GM21360 (cell line): ENCODE results near the gene MAPKBP1.

ENCODE experiments used
- ATAC-seq: cut with Tn5 transposase; IDR thresholded peaks from one replicate; pipeline ENCODE4 v1.9.1; 2021; ENCODE audit warnings: mild to moderate bottlenecking, moderate library complexity; ENCODE audit not compliant: unreplicated experiment

The MAPKBP1 gene

DNA sequence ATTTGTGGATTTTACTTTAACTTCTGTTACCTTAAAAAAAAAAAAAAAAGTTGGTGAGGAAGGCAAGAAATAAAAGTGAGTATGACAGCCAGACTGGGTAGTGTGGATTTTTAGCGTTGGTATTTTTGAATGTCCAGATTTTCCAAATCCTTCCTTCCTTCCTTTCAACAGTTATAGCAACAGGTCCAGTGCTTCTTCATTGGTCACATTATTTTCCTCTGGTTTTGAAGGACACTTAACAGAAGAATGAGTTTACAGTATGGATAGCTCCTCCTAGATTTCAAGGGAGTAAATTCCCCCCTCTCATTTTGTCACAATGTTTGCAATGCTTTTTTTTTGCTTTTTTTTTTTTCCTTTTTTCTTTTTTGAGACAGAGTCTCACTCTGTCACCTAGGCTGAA lies 6.4 kb downstream of the MAPKBP1 start:
- ATAC-seq: no peak

DNA sequence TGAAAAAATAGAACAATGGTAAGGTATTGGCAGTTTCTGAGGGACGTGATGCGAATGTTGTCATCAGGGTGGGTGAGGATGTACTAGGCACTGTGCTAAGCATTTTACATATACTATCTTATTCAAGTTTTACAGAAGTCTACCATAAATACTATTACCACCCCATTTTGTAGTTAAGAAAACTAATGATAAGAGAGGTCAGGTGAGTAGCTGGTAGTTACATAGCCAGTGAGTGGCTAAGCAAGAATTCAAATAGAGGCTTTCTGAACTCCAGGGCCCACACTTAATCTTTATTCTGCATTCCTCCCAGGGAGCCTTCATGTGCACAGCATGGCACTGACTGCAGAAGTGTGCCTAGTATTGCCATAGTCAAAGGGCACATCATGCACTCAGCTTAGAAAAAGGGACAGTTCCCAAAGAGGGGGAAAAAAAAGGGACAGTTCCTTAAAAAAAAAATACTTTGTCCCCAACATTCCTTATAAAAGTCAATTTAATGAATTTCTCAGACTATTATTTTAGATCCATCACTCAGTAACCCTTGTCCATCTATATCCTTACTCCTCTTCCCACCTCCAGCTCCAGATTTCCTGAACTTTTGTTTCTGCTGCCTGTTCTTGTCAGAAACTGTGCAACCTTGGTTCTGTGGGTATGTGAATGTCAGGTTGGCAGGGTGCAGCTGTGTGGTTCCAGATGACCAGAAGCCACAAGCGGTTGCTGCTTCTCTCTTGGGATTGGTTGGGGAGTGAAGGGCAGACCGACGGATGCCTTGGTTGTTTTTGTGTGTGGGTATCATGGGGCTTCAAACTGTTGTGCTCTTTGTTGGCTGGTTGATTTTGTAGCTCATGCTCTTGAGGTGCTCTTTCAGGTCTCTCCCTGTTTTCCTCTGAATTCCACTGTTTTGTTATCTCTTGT lies 8.3 kb downstream of the MAPKBP1 start:
- no peak for ATAC-seq

DNA sequence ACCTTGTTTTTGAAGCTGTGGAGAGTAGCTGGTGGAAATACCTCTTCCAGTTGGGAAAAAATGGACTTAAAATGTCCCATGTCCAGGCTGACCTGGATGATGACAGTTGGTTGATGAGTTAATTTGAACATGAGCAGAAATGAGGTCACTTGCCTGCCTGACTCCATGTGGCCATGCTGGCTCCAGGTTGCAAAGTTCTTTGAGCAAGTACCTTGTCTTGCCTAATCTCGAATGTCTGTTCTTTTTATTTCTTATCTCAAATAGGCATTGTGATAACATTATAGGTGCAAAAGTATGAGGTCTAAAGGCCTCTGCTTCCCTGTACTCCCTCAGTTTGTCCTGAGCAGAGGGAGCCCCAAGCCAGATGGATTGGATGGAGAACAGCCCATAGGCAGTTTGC lies 9.0 kb downstream of the MAPKBP1 start:
- no peak for ATAC-seq

- no peak for ATAC-seq
These were observed 14.0 kb downstream of the MAPKBP1 start for GRCh38 chr15:41788262-41788661.

- no peak for ATAC-seq
These were observed 15.0 kb downstream of the MAPKBP1 start for GRCh38 chr15:41789236-41789635.

- ATAC-seq: no peak
These were observed 15.4 kb downstream of the MAPKBP1 start for GRCh38 chr15:41789662-41790061.

GRCh38 chr15:41790169-41790568 lies 15.9 kb downstream of the MAPKBP1 start:
- ATAC-seq: no peak

- no peak for ATAC-seq
These were observed 16.7 kb downstream of the MAPKBP1 start for GRCh38 chr15:41790756-41791546.

GRCh38 chr15:41791547-41791937 lies 17.3 kb downstream of the MAPKBP1 start:
- no peak for ATAC-seq

DNA sequence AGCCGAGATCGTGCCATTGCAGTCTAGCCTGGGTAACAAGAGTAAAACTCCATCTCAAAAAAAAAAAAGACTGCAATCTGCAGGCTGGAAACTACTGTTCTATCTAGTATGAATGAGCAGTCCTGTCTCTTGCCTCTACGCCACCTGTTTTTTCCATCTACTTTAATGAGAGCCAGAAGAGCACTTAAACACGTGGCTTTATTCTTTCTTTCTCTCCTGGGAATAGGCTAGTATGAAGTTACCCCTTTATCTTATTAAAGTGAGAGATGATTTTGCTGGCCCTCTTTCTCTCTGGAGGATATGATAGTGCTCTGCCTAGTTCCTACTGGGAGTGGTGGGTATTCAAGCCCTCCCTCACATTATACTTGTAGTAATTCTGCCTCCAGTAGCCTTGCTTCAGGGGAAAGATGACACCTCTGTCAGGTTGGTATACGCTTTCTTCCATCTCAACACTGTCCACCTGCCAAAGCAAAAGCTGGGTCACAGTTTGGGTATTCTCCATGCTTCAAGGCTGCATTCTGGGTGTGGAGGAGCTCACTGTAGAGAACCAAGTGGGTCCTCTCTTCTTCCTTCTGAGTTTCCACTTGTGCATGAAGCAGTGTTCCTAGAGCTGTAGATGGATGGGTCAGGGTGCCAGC lies 17.8 kb downstream of the MAPKBP1 start:
- ATAC-seq: no peak

DNA sequence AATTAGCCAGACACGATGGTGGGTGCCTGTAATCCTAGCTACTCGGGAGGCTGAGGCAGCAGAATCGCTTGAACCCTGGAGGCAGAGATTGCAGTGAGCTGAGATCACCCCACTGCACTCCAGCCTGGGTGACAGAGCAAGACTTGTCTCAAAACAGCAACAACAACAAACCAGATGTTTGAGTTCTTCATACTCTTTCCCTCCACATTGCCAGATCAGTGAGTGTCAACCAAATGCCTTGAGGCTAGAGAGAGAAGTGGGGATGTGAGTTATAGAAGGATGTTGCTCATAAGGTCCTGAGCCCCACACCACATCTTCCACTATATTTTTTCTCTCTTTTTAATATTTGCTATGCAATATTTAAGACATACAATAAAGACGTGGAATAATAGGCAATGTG lies 19.8 kb downstream of the MAPKBP1 start:
- no peak for ATAC-seq

GRCh38 chr15:41795996-41796856 lies 21.9 kb downstream of the MAPKBP1 start:
- ATAC-seq: no peak

DNA sequence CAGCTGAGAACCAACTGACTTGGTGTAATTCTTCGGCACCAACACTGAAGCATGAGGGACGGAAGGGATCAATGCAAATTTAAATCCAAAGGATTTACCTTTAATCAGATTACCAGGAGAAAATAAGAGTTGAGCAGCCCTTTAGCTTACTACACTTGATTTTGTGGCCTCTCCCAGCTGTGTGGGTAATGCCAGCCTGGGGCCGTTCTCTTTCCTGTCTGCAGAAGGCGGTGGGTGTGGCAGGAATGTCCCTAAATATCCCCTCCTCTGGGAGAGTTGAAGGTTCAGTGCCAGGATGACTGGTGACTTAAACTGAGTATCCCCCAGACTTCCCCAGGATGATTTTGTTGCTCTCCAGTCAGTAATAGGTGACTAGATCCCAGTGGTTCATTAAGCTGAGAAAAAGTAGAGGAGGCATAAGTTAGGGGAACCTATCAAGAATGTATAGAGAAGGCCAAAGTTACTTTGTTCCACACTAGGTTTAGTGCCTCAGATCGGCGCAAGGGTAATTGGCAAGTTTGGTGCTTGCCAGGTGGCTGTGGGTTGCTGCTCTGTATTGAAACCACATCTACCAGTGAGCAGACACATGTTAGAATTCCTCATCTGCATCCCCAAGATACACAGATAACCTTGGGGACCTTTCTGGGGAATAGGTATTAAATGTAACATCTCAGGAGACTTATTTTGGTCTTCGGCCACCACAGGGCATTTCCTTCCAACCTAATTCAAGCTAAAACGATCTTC lies 23.1 kb downstream of the MAPKBP1 start:
- ATAC-seq: no peak

DNA sequence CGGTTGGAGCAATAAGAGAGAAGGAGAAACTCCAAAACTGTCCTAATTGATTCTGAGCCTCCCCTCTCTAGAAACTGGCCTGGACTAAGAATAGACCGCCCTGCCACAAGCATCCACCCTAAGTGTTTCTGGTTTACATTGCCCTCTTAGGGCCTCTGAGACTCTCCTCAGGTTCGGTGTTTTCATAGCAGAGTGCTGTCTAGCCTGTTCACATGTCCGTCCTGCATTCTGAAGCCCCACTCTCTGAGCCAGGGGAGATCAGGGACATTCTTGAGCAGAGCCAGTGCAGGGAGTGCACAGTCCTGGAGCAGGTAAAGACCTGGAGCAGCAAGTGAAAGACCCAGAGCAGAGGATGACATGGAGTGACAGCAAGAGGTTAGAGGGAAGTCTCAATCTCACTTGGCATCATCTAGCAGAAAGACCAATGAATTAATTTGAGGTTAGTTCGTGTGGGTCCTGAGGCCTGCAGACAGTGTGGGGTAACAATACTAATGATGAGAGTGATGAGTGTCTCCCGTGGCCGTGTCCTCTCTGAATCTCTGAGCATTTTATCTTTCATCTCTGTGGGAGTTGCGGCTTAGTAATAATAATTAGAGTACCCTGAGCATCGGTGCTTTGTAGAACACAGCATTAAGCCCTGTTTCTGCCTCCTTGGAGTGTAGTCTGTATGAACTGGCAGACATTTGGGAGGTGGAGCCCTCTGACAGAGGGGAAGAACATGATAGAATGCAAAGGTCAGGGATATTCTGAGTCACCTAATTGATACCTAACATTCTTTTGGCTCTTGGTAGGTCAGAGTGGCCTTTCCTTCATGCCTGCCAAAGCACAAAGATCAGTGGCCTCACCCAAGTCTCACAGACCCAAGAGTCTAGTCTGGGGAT lies 24.6 kb downstream of the MAPKBP1 start:
- ATAC-seq: no peak

- ATAC-seq: no peak
These were observed 25.2 kb downstream of the MAPKBP1 start for GRCh38 chr15:41799488-41799805.

- ATAC-seq: no peak
These were observed 26.9 kb downstream of the MAPKBP1 start for GRCh38 chr15:41801185-41801584.

DNA sequence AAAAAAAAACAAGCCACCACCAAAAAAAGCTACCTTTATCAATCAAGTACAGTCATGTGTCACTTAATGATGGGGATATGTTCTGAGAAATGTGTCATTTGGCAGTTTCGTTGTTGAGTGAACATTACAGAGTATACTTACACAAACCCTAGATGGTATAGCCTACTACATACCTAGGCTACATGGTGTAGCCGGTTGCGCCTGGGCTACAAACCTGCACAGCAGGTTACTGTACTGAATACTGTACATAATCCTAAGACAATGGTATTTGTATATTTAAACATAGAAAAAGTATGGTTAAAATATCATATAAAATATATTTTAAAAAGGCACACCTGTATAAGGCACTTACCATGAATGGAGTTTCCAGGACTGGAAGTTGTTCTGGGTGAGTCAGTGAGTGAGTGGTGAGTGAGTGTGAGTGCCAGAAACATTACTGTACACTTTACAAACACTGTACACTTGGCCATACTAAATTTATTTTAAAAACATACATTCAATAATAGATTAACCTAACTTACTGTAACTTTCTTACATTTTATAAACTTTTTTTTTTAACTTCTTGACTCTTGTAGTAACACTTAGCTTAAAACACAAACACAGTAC lies 27.7 kb downstream of the MAPKBP1 start:
- ATAC-seq: no peak

- ATAC-seq: no peak
These were observed 30.1 kb downstream of the MAPKBP1 start for GRCh38 chr15:41804361-41804760.
